Coronary artery (tissue), 2 donors: ENCODE results near the gene MAD1L1.

Experiments
- DNase-seq: peaks from one replicate; pipeline ENCODE4 v3.0.0-alpha.2; 2017; ENCODE audit warnings: low spot score
- H3K27ac ChIP-seq, 2 donors: fragments of 200-600 bp; sonication (generic); one replicate each; pipeline ENCODE4 v1.5.1; 2016 to 2019
- H3K4me3 ChIP-seq: fragments of 200-600 bp; sonication (generic); 2 replicates; pipeline ENCODE4 v1.5.1; 2016; ENCODE audit warnings: mild to moderate bottlenecking, moderate library complexity
- TF ChIP-seq, protein P1 (sequence below): fragments of 200-600 bp; sonication (generic); IDR thresholded peaks from one replicate; pipeline ENCODE4 v1.5.1; 2019; ENCODE audit warnings: antibody characterized with exemption

MAD1L1 gene

DNA sequence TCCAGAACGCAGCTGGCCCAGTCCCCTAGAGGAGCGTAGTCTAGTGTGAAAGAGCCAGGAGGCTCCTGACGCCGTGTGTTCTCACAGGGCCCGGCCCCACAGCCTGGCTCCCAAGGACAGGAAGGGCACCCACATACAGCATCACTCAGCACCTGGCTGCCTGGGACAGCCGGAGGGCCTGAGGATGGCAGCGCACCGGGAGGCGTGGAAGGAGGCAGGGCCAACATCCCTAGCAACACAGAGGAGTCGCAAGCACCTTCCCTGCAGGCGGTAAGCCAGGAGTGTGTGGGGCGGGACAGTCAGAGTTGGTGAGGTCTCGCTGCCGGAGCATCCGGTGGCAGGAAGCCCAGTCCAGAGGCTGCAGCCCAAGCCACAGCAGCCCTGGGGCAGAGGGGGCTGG is 125.8 kb downstream of the MAD1L1 start:
- H3K27ac ChIP-seq = peak overlapping the region in 1 of 2 donors; percentile 11
- TF ChIP-seq, protein P1, sequence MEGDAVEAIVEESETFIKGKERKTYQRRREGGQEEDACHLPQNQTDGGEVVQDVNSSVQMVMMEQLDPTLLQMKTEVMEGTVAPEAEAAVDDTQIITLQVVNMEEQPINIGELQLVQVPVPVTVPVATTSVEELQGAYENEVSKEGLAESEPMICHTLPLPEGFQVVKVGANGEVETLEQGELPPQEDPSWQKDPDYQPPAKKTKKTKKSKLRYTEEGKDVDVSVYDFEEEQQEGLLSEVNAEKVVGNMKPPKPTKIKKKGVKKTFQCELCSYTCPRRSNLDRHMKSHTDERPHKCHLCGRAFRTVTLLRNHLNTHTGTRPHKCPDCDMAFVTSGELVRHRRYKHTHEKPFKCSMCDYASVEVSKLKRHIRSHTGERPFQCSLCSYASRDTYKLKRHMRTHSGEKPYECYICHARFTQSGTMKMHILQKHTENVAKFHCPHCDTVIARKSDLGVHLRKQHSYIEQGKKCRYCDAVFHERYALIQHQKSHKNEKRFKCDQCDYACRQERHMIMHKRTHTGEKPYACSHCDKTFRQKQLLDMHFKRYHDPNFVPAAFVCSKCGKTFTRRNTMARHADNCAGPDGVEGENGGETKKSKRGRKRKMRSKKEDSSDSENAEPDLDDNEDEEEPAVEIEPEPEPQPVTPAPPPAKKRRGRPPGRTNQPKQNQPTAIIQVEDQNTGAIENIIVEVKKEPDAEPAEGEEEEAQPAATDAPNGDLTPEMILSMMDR = no peak

GRCh38 chr7:2106440-2106839 is 126.3 kb downstream of the MAD1L1 start:
- peak overlapping the region in 1 of 2 donors; percentile 11 for H3K27ac ChIP-seq
- no peak for DNase-seq
- H3K4me3 ChIP-seq = no peak overlapping the region
- TF ChIP-seq, protein P1 = no peak

More for the DNA sequence above, 125.8 kb downstream of the MAD1L1 start:
- no peak for DNase-seq
- H3K4me3 ChIP-seq = no peak overlapping the region

DNA sequence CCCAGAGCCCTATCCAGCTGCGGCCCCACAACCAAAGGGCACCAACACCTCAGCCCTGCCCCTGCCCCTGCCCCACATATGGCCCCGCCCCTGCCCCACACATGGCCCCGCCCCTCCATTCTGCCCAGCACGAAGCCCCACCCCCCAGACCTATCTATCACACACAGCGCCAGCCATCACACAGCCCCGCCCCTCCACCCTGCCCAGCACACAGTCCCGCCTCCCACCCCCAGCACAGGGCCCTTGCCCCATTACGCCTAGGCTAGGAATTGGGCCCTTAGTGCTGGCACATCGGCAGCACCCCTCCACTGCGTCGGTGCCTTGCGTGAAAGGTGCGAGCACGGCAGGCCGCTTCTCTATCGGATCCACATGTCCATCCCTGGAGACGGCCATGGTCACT is 126.8 kb downstream of the MAD1L1 start:
- no peak overlapping the region for H3K4me3 ChIP-seq
- peak overlapping the region in 1 of 2 donors; percentile 11 for H3K27ac ChIP-seq
- no peak for DNase-seq
- TF ChIP-seq, protein P1 = no peak

- TF ChIP-seq, protein P1 = no peak
- Histone ChIP-seq H3K27ac (peak overlapping the region in 1 of 2 donors; percentile 18), H3K4me3 (no peak overlapping the region)
- DNase-seq = no peak
These were observed 127.5 kb downstream of the MAD1L1 start for GRCh38 chr7:2105280-2105679.

GRCh38 chr7:2104716-2105115 is 128.0 kb downstream of the MAD1L1 start:
- Histone ChIP-seq H3K4me3 (no peak overlapping the region), H3K27ac (peak overlapping the region in 1 of 2 donors; percentile 18)
- no peak for DNase-seq

GRCh38 chr7:2104107-2104710 is 128.5 kb downstream of the MAD1L1 start:
- peak; percentile 88 for DNase-seq
- peak overlapping the region; percentile 42 for H3K4me3 ChIP-seq
- TF ChIP-seq, protein P1 = no peak
- H3K27ac ChIP-seq = peak overlapping the region in 1 of 2 donors; percentile 18

More at GRCh38 chr7:2104716-2105115, 128.0 kb downstream of the MAD1L1 start:
- TF ChIP-seq, protein P1 = no peak
